ENCODE measurements around the gene RPS26.
"Not testable (repeated sequence)": the region's sequence is repeated elsewhere in the genome, so short reads cannot be mapped to it uniquely, and the experiment has no call there.

RPS26 gene

DNA sequence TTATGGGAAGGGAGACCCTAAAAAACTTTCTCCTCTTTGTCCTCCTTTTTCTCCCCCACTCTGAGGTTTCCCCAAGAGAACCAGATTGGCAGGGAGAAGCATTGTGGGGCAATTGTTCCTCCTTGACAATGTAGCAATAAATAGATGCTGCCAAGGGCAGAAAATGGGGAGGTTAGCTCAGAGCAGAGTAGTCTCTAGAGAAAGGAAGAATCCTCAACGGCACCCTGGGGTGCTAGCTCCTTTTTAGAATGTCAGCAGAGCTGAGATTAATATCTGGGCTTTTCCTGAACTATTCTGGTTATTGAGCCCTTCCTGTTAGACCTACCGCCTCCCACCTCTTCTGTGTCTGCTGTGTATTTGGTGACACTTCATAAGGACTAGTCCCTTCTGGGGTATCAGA lies 4.6 kb upstream of the RPS26 start:
- no peak for DNase-seq (ENCODE audit: low spot score in 2 of 2)
- Mint-ChIP-seq H3K27ac (no peak overlapping the region), H3K36me3 (peaks cover 12% of the 10 kb centered on the region), H3K27me3 (no peaks in the 10 kb centered on the region), H3K9me3 (no peaks in the 10 kb centered on the region), H3K4me1 (peaks cover 5% of the 10 kb centered on the region), H3K4me3 (no peak overlapping the region)
- ATAC-seq (ENCODE audit: low read depth) = no peak

GRCh38 chr12:56038022-56038655 lies 3.6 kb upstream of the RPS26 start:
- no peak for ATAC-seq (ENCODE audit: low read depth)
- Mint-ChIP-seq H3K9me3 (no peaks in the 10 kb centered on the region), H3K36me3 (peaks cover 15% of the 10 kb centered on the region), H3K27me3 (no peaks in the 10 kb centered on the region), H3K4me3 (no peak overlapping the region), H3K4me1 (peaks cover 11% of the 10 kb centered on the region), H3K27ac (no peak overlapping the region)
- DNase-seq (ENCODE audit: low spot score in 2 of 2) = no peak

DNA sequence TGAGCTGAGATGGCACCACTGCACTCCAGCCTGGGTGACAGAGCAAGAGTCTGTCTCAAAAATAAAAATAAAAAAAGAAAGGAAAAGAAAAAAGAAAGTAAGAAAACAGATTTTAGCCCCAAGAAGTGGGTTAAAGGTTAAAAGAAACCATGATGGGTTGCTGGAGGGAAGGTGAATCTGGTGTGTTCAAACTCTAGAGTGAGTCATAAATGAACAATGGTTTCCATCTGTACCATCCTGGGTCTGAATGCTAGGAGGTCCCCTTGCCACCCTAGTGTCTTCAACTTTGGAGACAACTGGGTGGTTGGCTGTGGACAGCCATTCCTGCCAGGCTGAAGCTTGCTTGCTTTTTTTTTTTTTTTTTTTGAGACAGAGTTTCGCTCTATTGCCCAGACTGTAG lies 1.6 kb upstream of the RPS26 start:
- Mint-ChIP-seq H3K27ac (no peak overlapping the region), H3K36me3 (peaks cover 20% of the 10 kb centered on the region), H3K4me1 (peaks cover 13% of the 10 kb centered on the region), H3K9me3 (no peaks in the 10 kb centered on the region), H3K4me3 (no peak overlapping the region), H3K27me3 (no peaks in the 10 kb centered on the region)
- DNase-seq (ENCODE audit: low spot score in 2 of 2) = no peak
- ATAC-seq (ENCODE audit: low read depth) = no peak

DNA sequence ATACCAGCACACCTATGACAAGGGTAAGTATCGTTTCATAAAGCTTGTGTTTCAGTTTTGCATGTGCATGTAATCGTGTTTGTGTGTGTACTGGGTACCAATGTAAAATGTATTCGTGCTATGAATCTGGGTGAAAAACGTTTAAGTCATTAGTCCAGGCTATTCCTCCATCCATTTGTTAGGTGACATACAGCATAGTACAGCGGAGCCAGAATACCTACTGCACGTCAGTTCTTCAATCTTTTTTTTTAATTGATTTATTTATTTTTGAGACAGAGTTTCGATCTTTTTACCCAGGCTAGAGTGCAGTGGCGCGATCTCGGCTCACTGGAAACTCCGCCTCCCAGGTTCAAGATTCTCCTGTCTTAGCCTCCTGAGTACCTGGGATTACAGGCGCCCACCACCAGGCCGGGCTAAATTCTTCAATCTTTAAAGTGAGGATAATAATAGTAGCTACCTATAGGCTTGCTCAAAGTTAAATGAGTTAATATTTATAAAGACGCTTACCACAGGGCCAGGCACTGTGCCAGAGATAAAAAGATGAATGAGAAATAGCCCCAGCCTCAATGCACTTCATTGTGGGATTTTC lies 661 bp upstream of the RPS26 start:
- peak overlapping the region; percentile 93 for H3K27ac Mint-ChIP-seq
- H3K4me3 Mint-ChIP-seq = peak overlapping the region; percentile 93
- no peaks in the 10 kb centered on the region for H3K27me3 Mint-ChIP-seq
- ATAC-seq (ENCODE audit: low read depth) = no peak
- H3K4me1 Mint-ChIP-seq = peaks cover 13% of the 10 kb centered on the region
- peaks cover 16% of the 10 kb centered on the region for H3K36me3 Mint-ChIP-seq
- DNase-seq (ENCODE audit: low spot score in 2 of 2) = no peak
- no peaks in the 10 kb centered on the region for H3K9me3 Mint-ChIP-seq

DNA sequence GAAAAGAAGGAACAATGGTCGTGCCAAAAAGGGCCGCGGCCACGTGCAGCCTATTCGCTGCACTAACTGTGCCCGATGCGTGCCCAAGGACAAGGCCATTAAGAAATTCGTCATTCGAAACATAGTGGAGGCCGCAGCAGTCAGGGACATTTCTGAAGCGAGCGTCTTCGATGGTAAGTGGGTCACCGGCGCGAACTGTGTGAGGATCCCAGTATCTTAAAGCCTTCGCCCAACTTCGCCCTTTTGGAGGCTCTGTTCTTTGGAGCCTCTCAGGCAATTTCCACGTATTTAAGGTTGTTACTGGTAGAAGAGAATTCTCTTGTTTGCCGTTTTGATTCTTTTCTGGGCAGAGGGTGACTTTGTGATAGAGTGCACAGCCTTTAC lies 704 bp downstream of the RPS26 start:
- DNase-seq (ENCODE audit: low spot score in 2 of 2); ATAC-seq (ENCODE audit: low read depth); H3K27me3 Mint-ChIP-seq; H3K9me3 Mint-ChIP-seq: not testable (repeated sequence)
- Mint-ChIP-seq H3K36me3 (peaks cover 13% of the 10 kb centered on the region), H3K4me1 (peaks cover 16% of the 10 kb centered on the region), H3K27ac (peak overlapping the region; percentile 93), H3K4me3 (peak overlapping the region; percentile 93)

DNA sequence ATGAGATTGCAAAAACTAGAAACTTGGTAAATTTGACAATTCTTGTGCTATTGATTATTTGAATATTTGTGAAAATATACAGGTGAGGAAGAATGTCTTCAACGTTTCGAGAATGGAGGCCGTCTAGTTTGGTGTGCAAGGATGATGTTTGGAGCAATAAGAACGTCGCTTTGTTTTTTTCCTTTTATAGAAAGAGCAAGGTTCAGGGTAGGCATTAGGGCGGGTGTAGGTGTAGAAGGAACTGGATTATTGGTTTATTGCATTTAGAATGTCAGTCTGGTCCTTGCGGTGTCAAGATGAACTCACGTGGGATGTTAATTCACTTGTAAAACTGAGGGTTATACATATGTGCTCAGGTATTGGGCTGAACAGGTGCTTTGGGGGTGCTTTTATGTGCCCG lies 1.1 kb downstream of the RPS26 start:
- Mint-ChIP-seq H3K36me3 (peaks cover 13% of the 10 kb centered on the region), H3K27ac (peak overlapping the region; percentile 93)
- ATAC-seq (ENCODE audit: low read depth) = no peak

GRCh38 chr12:56046027-56046780 lies 4.5 kb downstream of the RPS26 start:
- Mint-ChIP-seq H3K9me3 (no peaks in the 10 kb centered on the region), H3K4me3 (no peak overlapping the region), H3K27me3 (no peaks in the 10 kb centered on the region), H3K27ac (peak overlapping the region; percentile 82), H3K36me3 (peaks cover 13% of the 10 kb centered on the region), H3K4me1 (peaks cover 16% of the 10 kb centered on the region)
- ATAC-seq (ENCODE audit: low read depth) (no peak), DNase-seq (ENCODE audit: low spot score in 2 of 2) (no peak)

More for the DNA sequence above, 1.1 kb downstream of the RPS26 start:
- H3K9me3 Mint-ChIP-seq = no peaks in the 10 kb centered on the region
- peak overlapping the region; percentile 93 for H3K4me3 Mint-ChIP-seq
- H3K4me1 Mint-ChIP-seq = peaks cover 16% of the 10 kb centered on the region
- DNase-seq (ENCODE audit: low spot score in 2 of 2) = no peak
- H3K27me3 Mint-ChIP-seq = no peaks in the 10 kb centered on the region

- H3K9me3 Mint-ChIP-seq = no peaks in the 10 kb centered on the region
- DNase-seq (ENCODE audit: low spot score in 2 of 2) (no peak), ATAC-seq (ENCODE audit: low read depth) (no peak)
- no peak overlapping the region for H3K4me3 Mint-ChIP-seq
- H3K4me1 Mint-ChIP-seq = no peaks in the 10 kb centered on the region
- peaks cover 2% of the 10 kb centered on the region for H3K36me3 Mint-ChIP-seq
- H3K27me3 Mint-ChIP-seq = no peaks in the 10 kb centered on the region
- no peak overlapping the region for H3K27ac Mint-ChIP-seq
Observed at GRCh38 chr12:56053407-56053893, 11.7 kb downstream of the RPS26 start.

DNA sequence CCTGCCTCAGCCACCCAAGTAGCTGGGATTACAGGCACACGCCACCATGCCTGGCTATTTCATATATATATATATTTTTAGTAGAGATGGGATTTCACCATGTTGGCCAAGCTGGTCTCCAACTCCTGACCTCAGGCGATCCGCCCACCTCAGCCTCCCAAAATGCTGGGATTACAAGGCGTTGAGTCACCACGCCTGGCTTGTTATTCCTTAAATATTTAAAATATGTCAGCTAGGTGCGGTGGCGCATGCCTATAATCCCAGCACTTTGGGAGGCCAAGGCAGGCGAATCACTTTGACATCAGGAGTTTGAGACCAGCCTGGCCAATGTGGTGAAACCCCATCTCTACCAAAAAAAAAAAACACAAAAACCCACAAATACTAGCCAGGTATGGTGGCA lies 18.2 kb downstream of the RPS26 start:
- H3K4me1 Mint-ChIP-seq; H3K27ac Mint-ChIP-seq; H3K36me3 Mint-ChIP-seq; H3K27me3 Mint-ChIP-seq; H3K9me3 Mint-ChIP-seq; DNase-seq (ENCODE audit: low spot score in 2 of 2); ATAC-seq (ENCODE audit: low read depth); H3K4me3 Mint-ChIP-seq: not testable (repeated sequence)

DNA sequence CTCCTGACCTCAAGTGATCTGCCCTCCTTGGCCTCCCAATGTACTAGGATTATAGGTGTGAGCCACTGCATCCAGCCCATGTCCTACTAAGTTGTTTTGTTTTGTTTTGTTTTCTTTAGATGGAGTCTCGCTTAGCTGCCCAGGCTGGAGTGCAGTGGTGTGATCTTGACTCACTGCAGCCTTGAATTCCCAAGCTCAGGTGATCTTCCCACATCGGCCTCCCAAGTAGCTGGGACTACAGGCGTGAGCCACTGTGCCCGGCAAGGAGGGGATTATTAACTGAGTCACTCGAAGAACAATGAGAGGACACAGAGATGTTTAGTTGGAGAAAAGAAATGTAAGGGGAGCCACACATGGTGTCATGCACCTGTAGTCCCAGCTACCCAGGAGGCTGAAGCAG lies 20.3 kb downstream of the RPS26 start:
- H3K36me3 Mint-ChIP-seq = peaks cover 2% of the 10 kb centered on the region
- DNase-seq (ENCODE audit: low spot score in 2 of 2) (no peak), ATAC-seq (ENCODE audit: low read depth) (no peak)
- no peak overlapping the region for H3K4me3 Mint-ChIP-seq
- H3K4me1 Mint-ChIP-seq = no peaks in the 10 kb centered on the region
- peaks cover 2% of the 10 kb centered on the region for H3K9me3 Mint-ChIP-seq
- H3K27ac Mint-ChIP-seq = no peak overlapping the region
- no peaks in the 10 kb centered on the region for H3K27me3 Mint-ChIP-seq

DNA sequence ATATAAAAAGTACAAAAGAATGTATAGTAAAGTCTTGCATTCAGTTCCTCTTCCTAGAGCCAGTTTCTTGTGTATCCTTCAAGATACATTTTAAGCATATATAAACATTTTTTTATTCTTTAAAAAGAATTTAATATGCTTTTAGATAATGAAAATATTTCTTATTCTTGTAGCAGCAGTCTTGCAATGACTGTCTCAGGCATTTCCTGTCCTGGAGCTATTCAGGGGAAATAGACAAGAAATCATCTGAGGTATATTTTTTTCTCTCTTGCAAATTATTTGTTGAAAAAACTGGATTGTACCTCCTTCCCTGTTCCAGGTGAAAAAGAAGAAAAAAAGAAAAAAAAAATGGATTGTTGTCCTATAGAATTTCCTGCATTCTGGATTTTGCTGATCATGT lies 21.3 kb downstream of the RPS26 start:
- no peak overlapping the region for H3K4me3 Mint-ChIP-seq
- peaks cover 2% of the 10 kb centered on the region for H3K9me3 Mint-ChIP-seq
- H3K36me3 Mint-ChIP-seq = peaks cover under 1% of the 10 kb centered on the region
- H3K27ac Mint-ChIP-seq = no peak overlapping the region
- no peak for ATAC-seq (ENCODE audit: low read depth)
- no peak for DNase-seq (ENCODE audit: low spot score in 2 of 2)
- H3K4me1 Mint-ChIP-seq = no peaks in the 10 kb centered on the region
- no peaks in the 10 kb centered on the region for H3K27me3 Mint-ChIP-seq

DNA sequence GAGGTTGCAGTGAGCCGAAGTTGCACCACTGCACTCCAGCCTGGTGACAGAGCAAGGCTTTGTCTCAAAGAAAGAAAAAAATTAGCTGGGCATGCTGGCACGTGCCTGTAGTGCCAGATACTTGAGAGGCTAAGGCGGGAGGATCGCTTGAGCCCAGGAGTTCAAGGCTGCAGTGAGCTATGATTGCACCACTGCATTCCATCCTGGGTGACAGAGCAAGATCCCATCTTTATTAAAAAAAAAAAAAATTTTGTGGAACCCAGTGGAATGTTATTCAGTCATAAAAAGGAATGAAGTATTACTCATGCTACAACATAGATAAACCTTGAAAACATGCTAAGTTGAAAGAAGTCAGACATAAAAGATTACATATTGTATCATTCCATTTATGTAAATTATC lies 29.9 kb downstream of the RPS26 start:
- H3K27ac Mint-ChIP-seq = no peak overlapping the region
- no peaks in the 10 kb centered on the region for H3K36me3 Mint-ChIP-seq
- DNase-seq (ENCODE audit: low spot score in 2 of 2) = no peak

GRCh38 chr12:56074396-56074795 lies 32.7 kb downstream of the RPS26 start:
- H3K36me3 Mint-ChIP-seq = no peaks in the 10 kb centered on the region
- ATAC-seq (ENCODE audit: low read depth) = no peak
- no peaks in the 10 kb centered on the region for H3K4me1 Mint-ChIP-seq

More for the DNA sequence above, 29.9 kb downstream of the RPS26 start:
- H3K27me3 Mint-ChIP-seq = peaks cover 2% of the 10 kb centered on the region
- no peaks in the 10 kb centered on the region for H3K4me1 Mint-ChIP-seq
- ATAC-seq (ENCODE audit: low read depth) = no peak
- H3K4me3 Mint-ChIP-seq = no peak overlapping the region
- no peaks in the 10 kb centered on the region for H3K9me3 Mint-ChIP-seq

GRCh38 chr12:56077966-56078365 lies 36.2 kb downstream of the RPS26 start:
- DNase-seq (ENCODE audit: low spot score in 2 of 2); H3K27ac Mint-ChIP-seq; H3K9me3 Mint-ChIP-seq; ATAC-seq (ENCODE audit: low read depth); H3K27me3 Mint-ChIP-seq; H3K36me3 Mint-ChIP-seq; H3K4me1 Mint-ChIP-seq: not testable (repeated sequence)
- peak overlapping the region; percentile 37 for H3K4me3 Mint-ChIP-seq

More at GRCh38 chr12:56074396-56074795, 32.7 kb downstream of the RPS26 start:
- no peak overlapping the region for H3K27ac Mint-ChIP-seq
- no peaks in the 10 kb centered on the region for H3K9me3 Mint-ChIP-seq
- H3K4me3 Mint-ChIP-seq = no peak overlapping the region
- H3K27me3 Mint-ChIP-seq = peaks cover 2% of the 10 kb centered on the region
- DNase-seq (ENCODE audit: low spot score in 2 of 2) = no peak

Measured in memory B cell (primary cell).